ENCODE data around the gene MBNL3. TPM values are rescaled to one million over a fixed set of nuclear protein-coding genes. Genes with fewer than 3 reads are reported as not detected.

MBNL3 gene
- total and polyA plus RNA-seq, 9 of the 15 experiments (the other 6 are each of a cell fraction or from before 2014, with no cell fraction given) = under 0.01 to 0.25 (median 0.16) TPM

- no peak for ATAC-seq
- Histone ChIP-seq H3K4me1 (replicated peaks in 1 of 2; ENCODE audit: control insufficient read depth in 2 of 2, insufficient read depth in 2 of 2, low read length in 2 of 2) (no peaks in the 10 kb centered on the region), H3K9me1 (ENCODE audit: control insufficient read depth, insufficient read depth, low read length) (no peaks in the 10 kb centered on the region), H4K20me1 (replicated peaks; ENCODE audit: control insufficient read depth, insufficient read depth, low read length) (no peaks in the 10 kb centered on the region), H3K27me3 (ENCODE audit: control insufficient read depth in 2 of 2, insufficient read depth in 2 of 2, low read length in 2 of 2) (no peaks in the 10 kb centered on the region), H3K36me3 (ENCODE audit: control insufficient read depth, insufficient read depth, low read length) (no peaks in the 10 kb centered on the region), H3K9ac (ENCODE audit: insufficient read depth in 1 of 2, low read depth in 2 of 2, low read length in 2 of 2) (no peak overlapping the region), H3K79me2 (ENCODE audit: control insufficient read depth, insufficient read depth, low read length) (no peaks in the 10 kb centered on the region), H3K9me3 (replicated peaks; ENCODE audit: control insufficient read depth, insufficient read depth, low read depth, low read length) (no peaks in the 10 kb centered on the region), H3K4me2 (ENCODE audit: insufficient read depth, low read length) (no peak overlapping the region), H3K27ac (ENCODE audit: extremely low read depth, low read depth, low read length) (no peak overlapping the region), H3K4me3 (no peak overlapping the region), H2AFZ (ENCODE audit: low read depth, low read length) (no peak overlapping the region)
- intact Hi-C loops (cut with micrococcal nuclease) (no loop called here), in situ Hi-C loops (cut with MboI) (no loop called here)
- no peak for FAIRE-seq
- WGBS (ENCODE audit: insufficient coverage, low coverage, missing lambda C conversion rate) = 0% methylated on average over 7 of the region's 7 CpGs
- BruUV-seq (replicated peaks) = no TSS peak
- CTCF ChIA-PET (ENCODE audit: low intra/inter-chr PET ratio) = no interaction called here
- POLR2A ChIA-PET = no interaction called here
- no peak for DNase-seq (ENCODE audit: extremely low read depth in 1 of 4, low spot score in 3 of 4)
- TF ChIP-seq MLX (CRISPR knock-in tag; conservative IDR thresholded peaks at IDR 0.05) (no peak), ZBED1 (IDR thresholded peaks at IDR 0.05) (no peak), ZBTB1 (CRISPR knock-in tag; IDR thresholded peaks at IDR 0.05; ENCODE audit: borderline replicate concordance, low read depth) (no peak), ZNF507 (tag; conservative IDR thresholded peaks at IDR 0.05) (no peak), ZZZ3 (IDR thresholded peaks at IDR 0.05) (no peak)
- TF ChIP-seq, protein P1, sequence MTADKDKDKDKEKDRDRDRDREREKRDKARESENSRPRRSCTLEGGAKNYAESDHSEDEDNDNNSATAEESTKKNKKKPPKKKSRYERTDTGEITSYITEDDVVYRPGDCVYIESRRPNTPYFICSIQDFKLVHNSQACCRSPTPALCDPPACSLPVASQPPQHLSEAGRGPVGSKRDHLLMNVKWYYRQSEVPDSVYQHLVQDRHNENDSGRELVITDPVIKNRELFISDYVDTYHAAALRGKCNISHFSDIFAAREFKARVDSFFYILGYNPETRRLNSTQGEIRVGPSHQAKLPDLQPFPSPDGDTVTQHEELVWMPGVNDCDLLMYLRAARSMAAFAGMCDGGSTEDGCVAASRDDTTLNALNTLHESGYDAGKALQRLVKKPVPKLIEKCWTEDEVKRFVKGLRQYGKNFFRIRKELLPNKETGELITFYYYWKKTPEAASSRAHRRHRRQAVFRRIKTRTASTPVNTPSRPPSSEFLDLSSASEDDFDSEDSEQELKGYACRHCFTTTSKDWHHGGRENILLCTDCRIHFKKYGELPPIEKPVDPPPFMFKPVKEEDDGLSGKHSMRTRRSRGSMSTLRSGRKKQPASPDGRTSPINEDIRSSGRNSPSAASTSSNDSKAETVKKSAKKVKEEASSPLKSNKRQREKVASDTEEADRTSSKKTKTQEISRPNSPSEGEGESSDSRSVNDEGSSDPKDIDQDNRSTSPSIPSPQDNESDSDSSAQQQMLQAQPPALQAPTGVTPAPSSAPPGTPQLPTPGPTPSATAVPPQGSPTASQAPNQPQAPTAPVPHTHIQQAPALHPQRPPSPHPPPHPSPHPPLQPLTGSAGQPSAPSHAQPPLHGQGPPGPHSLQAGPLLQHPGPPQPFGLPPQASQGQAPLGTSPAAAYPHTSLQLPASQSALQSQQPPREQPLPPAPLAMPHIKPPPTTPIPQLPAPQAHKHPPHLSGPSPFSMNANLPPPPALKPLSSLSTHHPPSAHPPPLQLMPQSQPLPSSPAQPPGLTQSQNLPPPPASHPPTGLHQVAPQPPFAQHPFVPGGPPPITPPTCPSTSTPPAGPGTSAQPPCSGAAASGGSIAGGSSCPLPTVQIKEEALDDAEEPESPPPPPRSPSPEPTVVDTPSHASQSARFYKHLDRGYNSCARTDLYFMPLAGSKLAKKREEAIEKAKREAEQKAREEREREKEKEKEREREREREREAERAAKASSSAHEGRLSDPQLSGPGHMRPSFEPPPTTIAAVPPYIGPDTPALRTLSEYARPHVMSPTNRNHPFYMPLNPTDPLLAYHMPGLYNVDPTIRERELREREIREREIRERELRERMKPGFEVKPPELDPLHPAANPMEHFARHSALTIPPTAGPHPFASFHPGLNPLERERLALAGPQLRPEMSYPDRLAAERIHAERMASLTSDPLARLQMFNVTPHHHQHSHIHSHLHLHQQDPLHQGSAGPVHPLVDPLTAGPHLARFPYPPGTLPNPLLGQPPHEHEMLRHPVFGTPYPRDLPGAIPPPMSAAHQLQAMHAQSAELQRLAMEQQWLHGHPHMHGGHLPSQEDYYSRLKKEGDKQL (CRISPR knock-in tag; IDR thresholded peaks at IDR 0.05; ENCODE audit: borderline replicate concordance) = no peak
- TF ChIP-seq, protein P2, sequence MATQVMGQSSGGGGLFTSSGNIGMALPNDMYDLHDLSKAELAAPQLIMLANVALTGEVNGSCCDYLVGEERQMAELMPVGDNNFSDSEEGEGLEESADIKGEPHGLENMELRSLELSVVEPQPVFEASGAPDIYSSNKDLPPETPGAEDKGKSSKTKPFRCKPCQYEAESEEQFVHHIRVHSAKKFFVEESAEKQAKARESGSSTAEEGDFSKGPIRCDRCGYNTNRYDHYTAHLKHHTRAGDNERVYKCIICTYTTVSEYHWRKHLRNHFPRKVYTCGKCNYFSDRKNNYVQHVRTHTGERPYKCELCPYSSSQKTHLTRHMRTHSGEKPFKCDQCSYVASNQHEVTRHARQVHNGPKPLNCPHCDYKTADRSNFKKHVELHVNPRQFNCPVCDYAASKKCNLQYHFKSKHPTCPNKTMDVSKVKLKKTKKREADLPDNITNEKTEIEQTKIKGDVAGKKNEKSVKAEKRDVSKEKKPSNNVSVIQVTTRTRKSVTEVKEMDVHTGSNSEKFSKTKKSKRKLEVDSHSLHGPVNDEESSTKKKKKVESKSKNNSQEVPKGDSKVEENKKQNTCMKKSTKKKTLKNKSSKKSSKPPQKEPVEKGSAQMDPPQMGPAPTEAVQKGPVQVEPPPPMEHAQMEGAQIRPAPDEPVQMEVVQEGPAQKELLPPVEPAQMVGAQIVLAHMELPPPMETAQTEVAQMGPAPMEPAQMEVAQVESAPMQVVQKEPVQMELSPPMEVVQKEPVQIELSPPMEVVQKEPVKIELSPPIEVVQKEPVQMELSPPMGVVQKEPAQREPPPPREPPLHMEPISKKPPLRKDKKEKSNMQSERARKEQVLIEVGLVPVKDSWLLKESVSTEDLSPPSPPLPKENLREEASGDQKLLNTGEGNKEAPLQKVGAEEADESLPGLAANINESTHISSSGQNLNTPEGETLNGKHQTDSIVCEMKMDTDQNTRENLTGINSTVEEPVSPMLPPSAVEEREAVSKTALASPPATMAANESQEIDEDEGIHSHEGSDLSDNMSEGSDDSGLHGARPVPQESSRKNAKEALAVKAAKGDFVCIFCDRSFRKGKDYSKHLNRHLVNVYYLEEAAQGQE (IDR thresholded peaks at IDR 0.05; ENCODE audit: borderline replicate concordance) = no peak
- TF ChIP-seq, protein P2 (CRISPR knock-in tag; IDR thresholded peaks at IDR 0.05; ENCODE audit: low read depth) = no peak
Measured at GRCh38 chrX:132382068-132382467, 106.8 kb downstream of the MBNL3 start.
